PFSK-1 (cell line): ENCODE results near the gene PIEZO2.

ENCODE experiments used
- FOXP2 ChIP-seq: optimal IDR thresholded peaks from 2 replicates; pipeline ENCODE3; 2011; ENCODE audit warnings: borderline replicate concordance, control low read depth, inconsistent platforms; ENCODE audit not compliant: insufficient read depth; ENCODE audit errors: extremely low read length, extremely low read depth
- POLR2AphosphoS5 ChIP-seq: IDR thresholded peaks from 2 replicates; pipeline ENCODE4 v1.6.1; 2012; ENCODE audit warnings: low read depth, mild to moderate bottlenecking, control low read depth, low read length, moderate library complexity
- REST ChIP-seq, 2 experiments: IDR thresholded peaks; 2 replicates each; pipeline versions ENCODE4 v1.6.1 to v1.8.0; 2011 to 2012; ENCODE audit warnings: low read depth in 2 of 2, low read length in 2 of 2, control low read depth in 1 of 2, inconsistent platforms in 1 of 2, mild to moderate bottlenecking in 1 of 2, moderate library complexity in 1 of 2; ENCODE audit not compliant: insufficient read depth in 1 of 2
- SIN3A ChIP-seq: IDR thresholded peaks from 2 replicates; pipeline ENCODE4 v1.6.1; 2012; ENCODE audit warnings: mild to moderate bottlenecking, low read length, moderate library complexity, borderline replicate concordance; ENCODE audit not compliant: insufficient read depth
- TAF1 ChIP-seq: IDR thresholded peaks from 2 replicates; pipeline ENCODE4 v1.6.1; 2012; ENCODE audit warnings: low read length, control low read depth, borderline replicate concordance; ENCODE audit not compliant: insufficient read depth

PIEZO2 gene

GRCh38 chr18:10757946-10758345 lies 391.4 kb downstream of the PIEZO2 start:
- no peak for TF ChIP-seq SIN3A

DNA sequence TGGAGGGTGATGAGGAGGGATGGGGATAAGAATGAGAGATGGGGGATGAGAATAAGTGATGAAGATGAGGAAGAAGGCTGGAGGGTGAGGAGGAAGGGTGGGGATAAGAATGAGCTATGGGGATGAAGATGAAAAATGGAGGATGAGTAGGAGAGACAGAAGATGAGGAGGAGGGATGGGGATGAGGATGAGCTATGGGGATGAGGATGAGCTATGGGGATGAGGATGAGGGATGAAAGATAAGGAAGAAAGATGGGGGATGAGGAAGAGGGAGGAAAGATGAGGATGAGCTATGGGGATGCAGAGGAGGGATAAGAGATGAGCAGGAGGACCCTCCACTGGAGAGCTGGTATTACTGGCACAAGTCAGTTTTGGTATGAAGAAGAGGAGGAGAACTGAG lies 392.0 kb downstream of the PIEZO2 start:
- TF ChIP-seq FOXP2 (no peak), TAF1 (no peak), POLR2AphosphoS5 (no peak), REST (IDR thresholded peaks at IDR 0.05; ENCODE audit: insufficient read depth in 1 of 2, low read depth in 2 of 2, low read length in 2 of 2) (no peak), SIN3A (no peak)

DNA sequence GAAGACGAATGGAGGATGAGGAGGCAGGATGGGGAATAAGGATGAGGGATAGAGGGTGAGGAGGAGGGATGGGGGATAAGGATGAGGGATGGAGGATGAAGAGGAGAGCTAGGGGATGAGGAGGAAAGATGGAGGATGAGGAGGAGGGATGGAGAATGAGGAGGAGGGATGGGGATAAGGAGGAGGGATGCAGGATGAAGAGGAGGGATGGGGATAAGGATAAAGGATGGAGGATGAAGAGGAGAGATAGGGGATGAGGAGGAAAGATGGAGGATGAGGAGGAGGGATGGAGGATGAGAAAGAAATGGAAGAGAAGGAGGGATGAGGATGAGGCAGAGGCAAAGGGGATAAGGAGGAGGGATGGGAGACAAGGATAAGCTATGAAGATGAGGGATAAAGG lies 393.5 kb downstream of the PIEZO2 start:
- no peak for TF ChIP-seq POLR2AphosphoS5
- no peak for TF ChIP-seq SIN3A
- TF ChIP-seq REST (IDR thresholded peaks at IDR 0.05; ENCODE audit: insufficient read depth in 1 of 2, low read depth in 2 of 2, low read length in 2 of 2): no peak
- TF ChIP-seq TAF1: no peak
- no peak for TF ChIP-seq FOXP2

- TF ChIP-seq FOXP2 (no peak), POLR2AphosphoS5 (no peak), TAF1 (no peak), SIN3A (no peak), REST (IDR thresholded peaks at IDR 0.05; ENCODE audit: insufficient read depth in 1 of 2, low read depth in 2 of 2, low read length in 2 of 2) (no peak)
These were observed 395.2 kb downstream of the PIEZO2 start for GRCh38 chr18:10754128-10754527.

DNA sequence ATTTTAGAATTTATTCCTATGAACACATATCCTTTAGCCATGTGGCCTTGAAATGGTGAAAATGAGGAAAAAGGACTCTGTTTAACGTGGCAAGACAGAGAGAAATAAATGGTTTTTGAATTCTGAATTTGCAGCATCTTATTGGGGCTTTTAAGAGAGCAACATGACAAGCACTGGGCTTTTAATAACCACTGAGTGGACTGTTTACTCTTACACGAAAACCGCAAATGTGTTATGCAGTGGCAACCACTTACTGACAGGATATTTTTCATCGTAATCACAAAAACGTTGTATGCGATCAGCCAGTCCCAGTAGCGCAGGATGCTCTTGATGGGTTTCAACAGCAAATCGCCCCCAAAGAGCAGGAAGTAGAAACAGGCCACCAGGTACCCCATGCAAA lies 397.0 kb downstream of the PIEZO2 start:
- TF ChIP-seq REST (IDR thresholded peaks at IDR 0.05; ENCODE audit: insufficient read depth in 1 of 2, low read depth in 2 of 2, low read length in 2 of 2) (no peak), POLR2AphosphoS5 (no peak), TAF1 (no peak), SIN3A (no peak), FOXP2 (no peak)

GRCh38 chr18:10751653-10752052 lies 397.7 kb downstream of the PIEZO2 start:
- TF ChIP-seq REST (IDR thresholded peaks at IDR 0.05; ENCODE audit: insufficient read depth in 1 of 2, low read depth in 2 of 2, low read length in 2 of 2): no peak
- TF ChIP-seq POLR2AphosphoS5: no peak
- TF ChIP-seq SIN3A: no peak
